ENCODE measurements around the gene MASP1.

MASP1 gene

GRCh38 chr3:187281191-187281714, 10.3 kb downstream of the MASP1 start:
- no peak for TF ChIP-seq CTCF (IDR thresholded peaks at IDR 0.05; ENCODE audit: low read depth, low read length, missing control alignments)
- in situ Hi-C loops (cut with HindIII; ENCODE audit: low sequenced_read_pairs), result no loop called here
- H3K4me3 ChIP-seq (ENCODE audit: low read depth, low read length), result no peak overlapping the region
- DNase-seq (ENCODE audit: low read depth), result no peak

- no peak overlapping the region for H3K4me3 ChIP-seq (ENCODE audit: low read depth, low read length)
- in situ Hi-C loops (cut with HindIII; ENCODE audit: low sequenced_read_pairs), result no loop called here
- TF ChIP-seq CTCF (IDR thresholded peaks at IDR 0.05; ENCODE audit: low read depth, low read length, missing control alignments), result no peak
- DNase-seq (ENCODE audit: low read depth), result no peak
These were observed 10.9 kb downstream of the MASP1 start for GRCh38 chr3:187280644-187281043.

GRCh38 chr3:187277129-187277462, 14.4 kb downstream of the MASP1 start:
- no peak for DNase-seq (ENCODE audit: low read depth)
- no peak overlapping the region for H3K4me3 ChIP-seq (ENCODE audit: low read depth, low read length)
- TF ChIP-seq CTCF (IDR thresholded peaks at IDR 0.05; ENCODE audit: low read depth, low read length, missing control alignments), result no peak
- in situ Hi-C loops (cut with HindIII; ENCODE audit: low sequenced_read_pairs), result no loop called here

GRCh38 chr3:187276397-187277128, 15.0 kb downstream of the MASP1 start:
- no peak for TF ChIP-seq CTCF (IDR thresholded peaks at IDR 0.05; ENCODE audit: low read depth, low read length, missing control alignments)
- H3K4me3 ChIP-seq (ENCODE audit: low read depth, low read length), result no peak overlapping the region
- in situ Hi-C loops (cut with HindIII; ENCODE audit: low sequenced_read_pairs), result no loop called here
- DNase-seq (ENCODE audit: low read depth), result no peak

GRCh38 chr3:187274977-187275338, 16.6 kb downstream of the MASP1 start:
- in situ Hi-C loops (cut with HindIII; ENCODE audit: low sequenced_read_pairs), result no loop called here
- DNase-seq (ENCODE audit: low read depth), result no peak
- TF ChIP-seq CTCF (IDR thresholded peaks at IDR 0.05; ENCODE audit: low read depth, low read length, missing control alignments), result no peak
- no peak overlapping the region for H3K4me3 ChIP-seq (ENCODE audit: low read depth, low read length)

- DNase-seq (ENCODE audit: low read depth), result no peak
- in situ Hi-C loops (cut with HindIII; ENCODE audit: low sequenced_read_pairs), result no loop called here
- no peak for TF ChIP-seq CTCF (IDR thresholded peaks at IDR 0.05; ENCODE audit: low read depth, low read length, missing control alignments)
These were observed 17.1 kb downstream of the MASP1 start for GRCh38 chr3:187274315-187274976.

More at GRCh38 chr3:187274315-187274976, 17.1 kb downstream of the MASP1 start:
- H3K4me3 ChIP-seq (ENCODE audit: low read depth, low read length), result no peak overlapping the region

Data from astrocyte of the cerebellum (primary cell).